AG04449 (cell line): ENCODE data around the gene ARID3A.

Experiments used
- CTCF ChIA-PET: fragments of 350-600 bp; formaldehyde crosslinking; extraction: SDS; loops from one replicate; lab custom pipeline; 2021; ENCODE audit warnings: antibody characterized with exemption; lab: Yijun Ruan, JAX
- POLR2A ChIA-PET: fragments of 400-600, 350-600 bp; formaldehyde crosslinking; extraction: SDS; loops from one replicate; lab custom pipeline; 2020; ENCODE audit warnings: antibody characterized with exemption, inconsistent platforms; lab: Yijun Ruan, JAX
- DNase-seq: peaks from one replicate; pipeline ENCODE4 v3.0.0-alpha.2; 2010; ENCODE audit warnings: low read depth, low spot score
- H3K4me3 ChIP-seq: 2 replicates; pipeline ENCODE4 v1.5.1; 2011; ENCODE audit warnings: low read depth, mild to moderate bottlenecking, control low read depth, low read length
- TF ChIP-seq, protein P1 (sequence below): IDR thresholded peaks from one replicate; pipeline ENCODE4 v1.5.1; 2011; ENCODE audit warnings: mild to moderate bottlenecking, moderate library complexity, low read length, control low read depth, inconsistent platforms; ENCODE audit not compliant: insufficient read depth; ENCODE audit errors: missing control alignments

ARID3A gene

GRCh38 chr19:892243-892893 lies 33.5 kb upstream of the ARID3A start:
- peak overlapping the region; percentile 80 for H3K4me3 ChIP-seq
- TF ChIP-seq, protein P1, sequence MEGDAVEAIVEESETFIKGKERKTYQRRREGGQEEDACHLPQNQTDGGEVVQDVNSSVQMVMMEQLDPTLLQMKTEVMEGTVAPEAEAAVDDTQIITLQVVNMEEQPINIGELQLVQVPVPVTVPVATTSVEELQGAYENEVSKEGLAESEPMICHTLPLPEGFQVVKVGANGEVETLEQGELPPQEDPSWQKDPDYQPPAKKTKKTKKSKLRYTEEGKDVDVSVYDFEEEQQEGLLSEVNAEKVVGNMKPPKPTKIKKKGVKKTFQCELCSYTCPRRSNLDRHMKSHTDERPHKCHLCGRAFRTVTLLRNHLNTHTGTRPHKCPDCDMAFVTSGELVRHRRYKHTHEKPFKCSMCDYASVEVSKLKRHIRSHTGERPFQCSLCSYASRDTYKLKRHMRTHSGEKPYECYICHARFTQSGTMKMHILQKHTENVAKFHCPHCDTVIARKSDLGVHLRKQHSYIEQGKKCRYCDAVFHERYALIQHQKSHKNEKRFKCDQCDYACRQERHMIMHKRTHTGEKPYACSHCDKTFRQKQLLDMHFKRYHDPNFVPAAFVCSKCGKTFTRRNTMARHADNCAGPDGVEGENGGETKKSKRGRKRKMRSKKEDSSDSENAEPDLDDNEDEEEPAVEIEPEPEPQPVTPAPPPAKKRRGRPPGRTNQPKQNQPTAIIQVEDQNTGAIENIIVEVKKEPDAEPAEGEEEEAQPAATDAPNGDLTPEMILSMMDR, result no peak
- ChIA-PET POLR2A (interaction anchor here (2.1 kb wide), 1 partner anchor 13 kb away, joined by 7 read pairs; no protein-coding TSS in a partner anchor), CTCF (interaction anchor here (1.0 to 1.8 kb wide), 3 partner anchors 15 to 36 kb away, joined by 3 to 8 read pairs (median 3); no protein-coding TSS in a partner anchor)
- no peak for DNase-seq

DNA sequence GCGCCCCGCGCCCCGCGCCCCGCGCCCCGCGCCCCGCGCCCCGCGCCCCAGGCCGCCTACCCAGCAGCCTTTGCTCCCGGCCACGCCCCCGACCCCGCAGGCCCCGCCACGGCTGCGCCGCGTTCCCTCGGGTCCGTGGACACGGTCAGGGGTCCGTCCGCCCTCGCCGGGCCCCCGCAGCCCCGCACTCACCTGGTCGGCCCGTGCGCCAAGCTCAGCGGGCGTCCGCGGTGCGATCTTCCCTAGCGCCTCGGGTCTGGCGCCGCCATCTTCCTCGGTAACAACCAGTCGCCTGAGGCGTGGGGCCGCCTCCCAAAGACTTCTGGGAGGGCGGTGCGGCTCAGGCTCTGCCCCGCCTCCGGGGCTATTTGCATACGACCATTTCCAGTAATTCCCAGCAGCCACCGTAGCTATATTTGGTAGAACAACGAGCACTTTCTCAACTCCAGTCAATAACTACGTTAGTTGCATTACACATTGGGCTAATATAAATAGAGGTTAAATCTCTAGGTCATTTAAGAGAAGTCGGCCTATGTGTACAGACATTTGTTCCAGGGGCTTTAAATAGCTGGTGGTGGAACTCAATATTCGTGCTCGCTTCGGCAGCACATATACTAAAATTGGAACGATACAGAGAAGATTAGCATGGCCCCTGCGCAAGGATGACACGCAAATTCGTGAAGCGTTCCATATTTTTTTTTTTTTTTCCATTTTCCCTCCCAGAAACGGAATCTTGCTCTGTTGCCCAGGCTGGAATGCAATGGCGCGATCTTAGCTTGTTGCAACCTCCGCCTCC lies 32.7 kb upstream of the ARID3A start, which contains the start of the genes MED16 and RNU6-9:
MED16 (minus strand) TSS at position 294 of the 796 bp plus-strand sequence. CDS start 2,056 bp downstream, outside the sequence.
RNU6-9 (plus strand) TSS at position 591 of the 796 bp plus-strand sequence.
- TF ChIP-seq, protein P1, result no peak
- POLR2A ChIA-PET, result interaction anchor here (1.0 to 2.1 kb wide), 2 partner anchors 14 to 29 kb away, joined by 3 to 7 read pairs; no protein-coding TSS in a partner anchor
- H3K4me3 ChIP-seq, result peak within 1 kb of the TSS; percentile 80
- CTCF ChIA-PET, result interaction anchor here (0.8 to 1.8 kb wide), 5 partner anchors 14 to 124 kb away, joined by 3 to 8 read pairs (median 3); no protein-coding TSS in a partner anchor
- DNase-seq, result peak; percentile 49

DNA sequence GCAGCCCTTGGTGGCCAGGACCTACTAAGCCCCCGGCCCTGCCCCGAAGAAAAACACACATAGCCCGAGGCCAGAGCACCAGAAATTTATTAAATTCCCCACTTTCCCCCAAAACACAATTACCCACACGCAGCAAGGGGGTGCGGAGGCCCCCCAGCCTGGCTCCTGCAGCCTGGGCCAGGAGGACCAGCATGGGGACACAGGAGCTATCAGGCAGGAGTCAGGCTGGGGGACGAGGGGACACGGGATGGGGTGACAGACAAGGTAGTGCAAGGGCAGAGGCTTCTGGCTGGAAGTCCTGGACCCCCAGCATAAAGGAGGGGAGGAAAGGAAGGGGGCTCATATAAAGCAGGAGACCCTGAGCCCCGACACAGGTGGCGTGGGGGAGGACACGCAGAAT lies 29.4 kb upstream of the ARID3A start:
- H3K4me3 ChIP-seq, result no peak overlapping the region
- TF ChIP-seq, protein P1, result no peak
- DNase-seq, result no peak
- ChIA-PET CTCF (interaction anchor here (1.2 to 1.3 kb wide), 2 partner anchors 17 to 88 kb away, joined by 3 to 4 read pairs; partner anchors contain the start of gene WDR18), POLR2A (no interaction called here)

GRCh38 chr19:896999-897398 lies 28.8 kb upstream of the ARID3A start:
- TF ChIP-seq, protein P1, result no peak
- CTCF ChIA-PET, result interaction anchor here (1.2 to 1.3 kb wide), 3 partner anchors 18 to 87 kb away, joined by 3 to 4 read pairs (median 3); partner anchors contain the start of gene WDR18
- no peak overlapping the region for H3K4me3 ChIP-seq
- POLR2A ChIA-PET, result no interaction called here
- no peak for DNase-seq

DNA sequence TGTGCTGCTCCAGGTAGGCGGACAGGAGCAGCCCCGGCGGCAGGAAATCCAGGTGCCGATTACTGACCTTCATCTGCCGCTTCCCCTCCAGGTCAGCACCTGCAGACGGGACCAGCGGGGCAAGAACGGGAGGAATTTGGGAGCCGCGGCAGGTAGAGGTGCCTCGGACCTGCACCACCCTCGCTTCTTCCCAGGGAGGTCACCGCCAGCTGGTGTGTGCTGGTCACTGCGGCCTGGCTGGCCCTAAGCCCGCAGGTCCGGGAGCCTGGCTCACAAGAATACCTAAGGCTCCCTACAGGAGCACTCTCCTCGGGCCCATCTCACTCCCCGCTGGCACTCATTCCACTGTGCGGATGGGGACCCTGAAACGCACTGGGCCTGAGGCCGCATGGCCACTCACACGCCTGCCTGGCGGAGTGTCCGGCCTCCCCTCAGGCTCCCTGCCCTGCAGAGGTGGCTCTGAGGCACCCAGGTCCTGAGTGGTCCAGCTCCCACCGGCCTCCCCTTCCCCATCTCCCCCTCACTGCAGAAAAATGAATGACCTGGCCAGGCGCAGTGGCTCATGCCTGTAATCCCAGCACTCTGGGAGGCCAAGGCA lies 28.3 kb upstream of the ARID3A start:
- ChIA-PET POLR2A (no interaction called here), CTCF (interaction anchor here (1.2 to 1.3 kb wide), 3 partner anchors 18 to 102 kb away, joined by 3 read pairs; no protein-coding TSS in a partner anchor)
- no peak overlapping the region for H3K4me3 ChIP-seq
- no peak for DNase-seq
- TF ChIP-seq, protein P1, result peak; percentile 5
